ENCODE measurements around the gene GMPPA. TPM values are rescaled to one million over a fixed set of nuclear protein-coding genes. Genes with fewer than 3 reads are reported as not detected.

The GMPPA gene
- total RNA-seq, 1 donor from 2014 or later: 35.8 TPM

- no peaks in the 10 kb centered on the region for H3K36me3 Mint-ChIP-seq (ENCODE audit: insufficient read depth)
- H3K4me1 Mint-ChIP-seq (ENCODE audit: low read depth): peaks cover 29% of the 10 kb centered on the region
- DNase-seq (ENCODE audit: low spot score, unreplicated experiment): no peak
- H3K27ac Mint-ChIP-seq: no peak overlapping the region
- no peak for TF ChIP-seq CTCF (IDR thresholded peaks at IDR 0.05; ENCODE audit: unreplicated experiment)
- H3K4me3 Mint-ChIP-seq (ENCODE audit: low read depth): no peak overlapping the region
- H3K27me3 Mint-ChIP-seq: peaks cover 72% of the 10 kb centered on the region
- no peaks in the 10 kb centered on the region for H3K9me3 Mint-ChIP-seq (ENCODE audit: low read depth)
These were observed 27.8 kb downstream of the GMPPA start for GRCh38 chr2:219526320-219527075.

DNA sequence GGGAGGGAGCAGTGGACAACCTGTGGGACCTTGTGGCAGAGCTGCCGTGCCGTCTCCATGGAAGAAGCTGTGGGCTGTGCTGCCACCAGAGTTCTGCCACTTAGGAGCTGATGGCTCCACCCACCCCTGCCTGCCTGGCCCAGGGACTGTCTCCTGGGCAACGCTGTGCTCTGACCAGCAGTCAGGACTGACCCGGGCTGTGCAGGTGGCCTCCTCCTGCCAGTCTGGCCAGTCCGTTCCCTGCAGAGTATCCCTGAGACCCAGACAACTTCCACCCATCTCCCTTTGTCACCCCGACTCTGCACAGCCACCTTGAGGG is 28.3 kb downstream of the GMPPA start:
- no peak overlapping the region for H3K4me3 Mint-ChIP-seq (ENCODE audit: low read depth)
- H3K9me3 Mint-ChIP-seq (ENCODE audit: low read depth): no peaks in the 10 kb centered on the region
- H3K4me1 Mint-ChIP-seq (ENCODE audit: low read depth): peaks cover 25% of the 10 kb centered on the region
- DNase-seq (ENCODE audit: low spot score, unreplicated experiment): no peak
- TF ChIP-seq CTCF (IDR thresholded peaks at IDR 0.05; ENCODE audit: unreplicated experiment): no peak
- H3K27me3 Mint-ChIP-seq: peaks cover 69% of the 10 kb centered on the region
- no peaks in the 10 kb centered on the region for H3K36me3 Mint-ChIP-seq (ENCODE audit: insufficient read depth)
- H3K27ac Mint-ChIP-seq: no peak overlapping the region

DNA sequence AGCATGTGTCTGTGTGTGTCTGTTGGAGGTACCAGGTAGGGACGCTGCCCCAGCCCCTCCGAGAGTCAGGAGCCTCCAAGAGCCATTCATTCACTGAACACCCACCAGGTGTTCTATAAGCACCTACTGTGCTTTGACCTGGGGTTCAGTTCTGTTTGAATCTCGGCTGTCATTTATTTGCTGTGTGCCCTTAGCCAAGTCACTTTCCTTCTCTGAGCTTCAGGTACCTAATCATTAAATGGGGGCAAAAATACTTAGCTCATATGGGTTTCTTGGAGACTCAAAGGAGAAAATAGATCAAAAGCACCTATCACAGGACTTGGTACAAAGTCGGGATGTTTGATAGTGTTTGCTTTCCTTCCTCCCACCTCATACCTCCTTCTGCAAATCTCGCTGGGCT is 28.8 kb downstream of the GMPPA start:
- TF ChIP-seq CTCF (IDR thresholded peaks at IDR 0.05; ENCODE audit: unreplicated experiment): no peak
- peaks cover 23% of the 10 kb centered on the region for H3K4me1 Mint-ChIP-seq (ENCODE audit: low read depth)
- DNase-seq (ENCODE audit: low spot score, unreplicated experiment): no peak
- no peaks in the 10 kb centered on the region for H3K36me3 Mint-ChIP-seq (ENCODE audit: insufficient read depth)
- peaks cover 68% of the 10 kb centered on the region for H3K27me3 Mint-ChIP-seq
- H3K9me3 Mint-ChIP-seq (ENCODE audit: low read depth): no peaks in the 10 kb centered on the region
- no peak overlapping the region for H3K4me3 Mint-ChIP-seq (ENCODE audit: low read depth)
- no peak overlapping the region for H3K27ac Mint-ChIP-seq

- peak; percentile 95 for TF ChIP-seq CTCF (IDR thresholded peaks at IDR 0.05; ENCODE audit: unreplicated experiment)
- Mint-ChIP-seq H3K4me3 (ENCODE audit: low read depth) (no peak overlapping the region), H3K9me3 (ENCODE audit: low read depth) (no peaks in the 10 kb centered on the region), H3K27ac (no peak overlapping the region), H3K36me3 (ENCODE audit: insufficient read depth) (no peaks in the 10 kb centered on the region), H3K4me1 (ENCODE audit: low read depth) (peaks cover 20% of the 10 kb centered on the region), H3K27me3 (peaks cover 67% of the 10 kb centered on the region)
- peak; percentile 88 for DNase-seq (ENCODE audit: low spot score, unreplicated experiment)
These were observed 31.6 kb downstream of the GMPPA start for GRCh38 chr2:219530048-219530963.

- no peaks in the 10 kb centered on the region for H3K36me3 Mint-ChIP-seq (ENCODE audit: insufficient read depth)
- H3K4me1 Mint-ChIP-seq (ENCODE audit: low read depth): peaks cover 6% of the 10 kb centered on the region
- no peaks in the 10 kb centered on the region for H3K9me3 Mint-ChIP-seq (ENCODE audit: low read depth)
- H3K27ac Mint-ChIP-seq: no peak overlapping the region
- TF ChIP-seq CTCF (IDR thresholded peaks at IDR 0.05; ENCODE audit: unreplicated experiment): no peak
- no peak for DNase-seq (ENCODE audit: low spot score, unreplicated experiment)
- no peak overlapping the region for H3K4me3 Mint-ChIP-seq (ENCODE audit: low read depth)
- H3K27me3 Mint-ChIP-seq: peaks cover 58% of the 10 kb centered on the region
These were observed 33.1 kb downstream of the GMPPA start for GRCh38 chr2:219531639-219532377.

Data from progenitor cell of endocrine pancreas (in vitro differentiated cells).